SK-N-SH treated with all-trans-retinoic acid at 6 μM for 48 hours (cell line): ENCODE data around the gene RCBTB1.

Source experiments
- ATAC-seq: fragments of 200-7000 bp; cut with Tn5 transposase; 3 replicates; pipeline ENCODE4 v1.9.1; 2020; ENCODE audit warnings: mild to moderate bottlenecking, moderate library complexity
- ARNTL ChIP-seq: fragments of 450-650 bp; formaldehyde crosslinking; IDR thresholded peaks from 2 replicates; pipeline ENCODE4 v1.5.0; 2020; ENCODE audit warnings: low read depth, mild to moderate bottlenecking, moderate library complexity, borderline replicate concordance
- BACH2 ChIP-seq: fragments of 250-450 bp; sonication (Bioruptor Pico); IDR thresholded peaks from 2 replicates; pipeline ENCODE4 v1.9.0; 2021; ENCODE audit warnings: mild to moderate bottlenecking, borderline replicate concordance
- CSDC2 ChIP-seq: fragments of 250-450 bp; sonication (Bioruptor Pico); IDR thresholded peaks from 2 replicates; pipeline ENCODE4 v1.5.0; 2020; ENCODE audit warnings: mild to moderate bottlenecking, moderate library complexity
- ESRRG ChIP-seq: fragments of 250-450 bp; sonication (Bioruptor Pico); IDR thresholded peaks from 2 replicates; pipeline ENCODE4 v1.6.1; 2021; ENCODE audit warnings: mild to moderate bottlenecking
- GLIS3 ChIP-seq: fragments of 250-450 bp; sonication (Bioruptor Pico); IDR thresholded peaks from 2 replicates; pipeline ENCODE4 v1.5.0; 2020; ENCODE audit warnings: mild to moderate bottlenecking, moderate library complexity
- ISL1 ChIP-seq: fragments of 250-450 bp; sonication (Bioruptor Pico); IDR thresholded peaks from 2 replicates; pipeline ENCODE4 v2.1.2; 2022; ENCODE audit warnings: mild to moderate bottlenecking, moderate library complexity
- OSR1 ChIP-seq: fragments of 250-450 bp; sonication (Bioruptor Pico); IDR thresholded peaks from 2 replicates; pipeline ENCODE4 v1.8.0; 2022; ENCODE audit warnings: moderate library complexity, mild to moderate bottlenecking, inconsistent platforms
- PPARA ChIP-seq: fragments of 250-450 bp; sonication (Bioruptor Pico); IDR thresholded peaks from 2 replicates; pipeline ENCODE4 v1.5.0; 2020; ENCODE audit warnings: mild to moderate bottlenecking, borderline replicate concordance
- RARB ChIP-seq: fragments of 250-450 bp; sonication (Bioruptor Pico); IDR thresholded peaks from 2 replicates; pipeline ENCODE4 v1.8.0; 2021; ENCODE audit warnings: mild to moderate bottlenecking, moderate library complexity
- SNAI2 ChIP-seq: fragments of 250-450 bp; sonication (Bioruptor Pico); IDR thresholded peaks from 2 replicates; pipeline ENCODE4 v1.5.0; 2020; ENCODE audit warnings: mild to moderate bottlenecking, moderate library complexity
- TCF4 ChIP-seq: fragments of 250-450 bp; sonication (Bioruptor Pico); IDR thresholded peaks from 2 replicates; pipeline ENCODE4 v1.8.0; 2021; ENCODE audit warnings: mild to moderate bottlenecking, moderate library complexity, borderline replicate concordance
- TOX ChIP-seq: fragments of 250-450 bp; sonication (Bioruptor Pico); IDR thresholded peaks from 2 replicates; pipeline ENCODE4 v1.8.0; 2021; ENCODE audit warnings: mild to moderate bottlenecking, moderate library complexity, borderline replicate concordance
- ZC3H10 ChIP-seq: fragments of 250-450 bp; sonication (Bioruptor Pico); IDR thresholded peaks from 2 replicates; pipeline ENCODE4 v1.5.1; 2021; ENCODE audit warnings: mild to moderate bottlenecking, moderate library complexity
- ZFP30 ChIP-seq: fragments of 450-650 bp; formaldehyde crosslinking; IDR thresholded peaks from 2 replicates; pipeline ENCODE4 v1.5.0; 2022; ENCODE audit warnings: mild to moderate bottlenecking, moderate library complexity
- ZNF565 ChIP-seq: fragments of 450-650 bp; formaldehyde crosslinking; conservative IDR thresholded peaks from 2 replicates; pipeline ENCODE4 v1.5.0; 2020; ENCODE audit warnings: low read depth, mild to moderate bottlenecking, moderate library complexity
- ZNF70 ChIP-seq: fragments of 450-650 bp; formaldehyde crosslinking; IDR thresholded peaks from 2 replicates; pipeline ENCODE4 v1.5.0; 2020; ENCODE audit warnings: mild to moderate bottlenecking, moderate library complexity
- ZNF8 ChIP-seq: fragments of 450-650 bp; formaldehyde crosslinking; IDR thresholded peaks from 2 replicates; pipeline ENCODE4 v1.5.0; 2020; ENCODE audit warnings: mild to moderate bottlenecking, moderate library complexity
- TF ChIP-seq, protein P1 (sequence below): fragments of 250-450 bp; sonication (Bioruptor Pico); IDR thresholded peaks from 2 replicates; pipeline ENCODE4 v1.5.1; 2020; ENCODE audit warnings: low read depth, mild to moderate bottlenecking, moderate library complexity
- TF ChIP-seq, protein P2 (sequence below): fragments of 250-450 bp; sonication (Bioruptor Pico); IDR thresholded peaks from 2 replicates; pipeline ENCODE4 v1.5.0; 2020; ENCODE audit warnings: mild to moderate bottlenecking, moderate library complexity
- TF ChIP-seq, protein P3 (sequence below): fragments of 250-450 bp; sonication (Bioruptor Pico); IDR thresholded peaks from 2 replicates; pipeline ENCODE4 v1.5.1; 2021; ENCODE audit warnings: mild to moderate bottlenecking, moderate library complexity
- TF ChIP-seq, protein P4 (sequence below): fragments of 250-450 bp; sonication (Bioruptor Pico); IDR thresholded peaks from 2 replicates; pipeline ENCODE4 v1.8.0; 2021; ENCODE audit warnings: low read depth, mild to moderate bottlenecking, moderate library complexity, borderline replicate concordance

Gene RCBTB1

DNA sequence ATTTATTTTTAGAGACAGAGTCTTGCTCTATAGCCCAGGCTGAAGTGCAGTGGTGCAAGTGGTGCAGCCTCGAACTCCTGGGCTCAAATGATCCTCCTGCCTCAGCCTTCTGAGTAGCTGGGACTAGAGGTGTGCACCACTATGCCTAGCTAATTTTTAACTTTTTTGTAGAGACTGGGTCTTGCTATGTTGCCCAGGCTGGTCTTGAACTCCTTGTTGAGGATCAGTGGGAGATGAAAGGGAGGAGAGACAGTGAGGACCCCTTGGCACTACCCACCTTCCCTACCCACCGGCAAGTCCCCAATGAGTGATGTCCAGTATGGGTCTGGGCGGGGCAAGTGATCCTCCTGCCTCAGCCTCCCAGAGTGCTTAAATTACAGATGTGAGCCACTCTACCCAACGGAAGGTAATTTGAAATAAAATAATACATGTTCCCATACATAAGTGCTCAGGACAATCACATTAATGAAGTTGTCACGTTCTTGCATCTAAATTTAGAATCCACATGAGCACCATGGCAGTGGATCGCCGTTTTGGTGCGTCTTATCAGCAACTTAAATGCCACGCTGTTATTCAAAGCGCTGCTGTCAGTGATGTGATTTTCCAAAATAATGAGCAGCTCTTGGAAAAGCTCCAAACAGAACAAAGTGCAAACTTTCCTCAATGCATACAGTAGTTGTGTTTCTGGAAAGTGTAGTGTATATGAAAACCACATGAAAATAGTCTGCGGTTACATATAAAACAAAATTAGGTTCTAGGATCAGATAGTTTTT is 37.0 kb upstream of the RCBTB1 start:
- no peak for ATAC-seq
- TF ChIP-seq ISL1 (CRISPR knock-in tag) (no peak), ARNTL (CRISPR knock-in tag) (no peak)
- TF ChIP-seq, protein P1, sequence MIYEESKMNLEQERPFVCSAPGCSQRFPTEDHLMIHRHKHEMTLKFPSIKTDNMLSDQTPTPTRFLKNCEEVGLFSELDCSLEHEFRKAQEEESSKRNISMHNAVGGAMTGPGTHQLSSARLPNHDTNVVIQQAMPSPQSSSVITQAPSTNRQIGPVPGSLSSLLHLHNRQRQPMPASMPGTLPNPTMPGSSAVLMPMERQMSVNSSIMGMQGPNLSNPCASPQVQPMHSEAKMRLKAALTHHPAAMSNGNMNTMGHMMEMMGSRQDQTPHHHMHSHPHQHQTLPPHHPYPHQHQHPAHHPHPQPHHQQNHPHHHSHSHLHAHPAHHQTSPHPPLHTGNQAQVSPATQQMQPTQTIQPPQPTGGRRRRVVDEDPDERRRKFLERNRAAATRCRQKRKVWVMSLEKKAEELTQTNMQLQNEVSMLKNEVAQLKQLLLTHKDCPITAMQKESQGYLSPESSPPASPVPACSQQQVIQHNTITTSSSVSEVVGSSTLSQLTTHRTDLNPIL: no peak

DNA sequence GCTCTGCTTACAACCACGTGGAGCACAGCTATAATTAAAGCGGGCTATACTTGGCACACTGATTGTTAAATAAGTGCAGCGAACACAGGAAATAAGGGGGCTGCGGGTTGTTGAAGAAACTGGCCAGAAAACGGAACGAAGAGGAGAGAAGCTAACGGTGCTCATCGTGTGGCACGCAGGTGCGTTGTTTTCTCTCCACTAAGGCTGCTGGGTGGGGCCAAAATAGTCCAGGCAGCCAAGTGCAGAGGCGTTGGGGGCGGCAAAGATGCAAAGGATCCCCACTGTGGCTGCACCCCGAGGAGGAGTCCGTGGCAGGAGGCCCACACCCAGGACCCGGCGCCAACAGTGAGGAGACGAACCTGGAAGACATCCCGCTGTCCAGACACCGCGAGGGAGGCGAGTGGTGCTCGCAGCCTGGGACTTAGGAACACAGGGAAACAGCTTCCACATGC is 34.8 kb upstream of the RCBTB1 start:
- TF ChIP-seq ZNF565 (CRISPR knock-in tag) (no peak), ZC3H10 (CRISPR knock-in tag) (no peak), ZNF8 (CRISPR knock-in tag) (no peak), BACH2 (CRISPR knock-in tag) (no peak), ARNTL (CRISPR knock-in tag) (no peak), ESRRG (no peak), ZNF70 (CRISPR knock-in tag) (no peak), SNAI2 (CRISPR knock-in tag) (no peak), TCF4 (CRISPR knock-in tag) (no peak), ZFP30 (CRISPR knock-in tag) (no peak), OSR1 (no peak), CSDC2 (CRISPR knock-in tag) (no peak)
- TF ChIP-seq, protein P2, sequence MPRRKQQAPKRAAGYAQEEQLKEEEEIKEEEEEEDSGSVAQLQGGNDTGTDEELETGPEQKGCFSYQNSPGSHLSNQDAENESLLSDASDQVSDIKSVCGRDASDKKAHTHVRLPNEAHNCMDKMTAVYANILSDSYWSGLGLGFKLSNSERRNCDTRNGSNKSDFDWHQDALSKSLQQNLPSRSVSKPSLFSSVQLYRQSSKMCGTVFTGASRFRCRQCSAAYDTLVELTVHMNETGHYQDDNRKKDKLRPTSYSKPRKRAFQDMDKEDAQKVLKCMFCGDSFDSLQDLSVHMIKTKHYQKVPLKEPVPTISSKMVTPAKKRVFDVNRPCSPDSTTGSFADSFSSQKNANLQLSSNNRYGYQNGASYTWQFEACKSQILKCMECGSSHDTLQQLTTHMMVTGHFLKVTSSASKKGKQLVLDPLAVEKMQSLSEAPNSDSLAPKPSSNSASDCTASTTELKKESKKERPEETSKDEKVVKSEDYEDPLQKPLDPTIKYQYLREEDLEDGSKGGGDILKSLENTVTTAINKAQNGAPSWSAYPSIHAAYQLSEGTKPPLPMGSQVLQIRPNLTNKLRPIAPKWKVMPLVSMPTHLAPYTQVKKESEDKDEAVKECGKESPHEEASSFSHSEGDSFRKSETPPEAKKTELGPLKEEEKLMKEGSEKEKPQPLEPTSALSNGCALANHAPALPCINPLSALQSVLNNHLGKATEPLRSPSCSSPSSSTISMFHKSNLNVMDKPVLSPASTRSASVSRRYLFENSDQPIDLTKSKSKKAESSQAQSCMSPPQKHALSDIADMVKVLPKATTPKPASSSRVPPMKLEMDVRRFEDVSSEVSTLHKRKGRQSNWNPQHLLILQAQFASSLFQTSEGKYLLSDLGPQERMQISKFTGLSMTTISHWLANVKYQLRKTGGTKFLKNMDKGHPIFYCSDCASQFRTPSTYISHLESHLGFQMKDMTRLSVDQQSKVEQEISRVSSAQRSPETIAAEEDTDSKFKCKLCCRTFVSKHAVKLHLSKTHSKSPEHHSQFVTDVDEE: no peak
- TF ChIP-seq, protein P3, sequence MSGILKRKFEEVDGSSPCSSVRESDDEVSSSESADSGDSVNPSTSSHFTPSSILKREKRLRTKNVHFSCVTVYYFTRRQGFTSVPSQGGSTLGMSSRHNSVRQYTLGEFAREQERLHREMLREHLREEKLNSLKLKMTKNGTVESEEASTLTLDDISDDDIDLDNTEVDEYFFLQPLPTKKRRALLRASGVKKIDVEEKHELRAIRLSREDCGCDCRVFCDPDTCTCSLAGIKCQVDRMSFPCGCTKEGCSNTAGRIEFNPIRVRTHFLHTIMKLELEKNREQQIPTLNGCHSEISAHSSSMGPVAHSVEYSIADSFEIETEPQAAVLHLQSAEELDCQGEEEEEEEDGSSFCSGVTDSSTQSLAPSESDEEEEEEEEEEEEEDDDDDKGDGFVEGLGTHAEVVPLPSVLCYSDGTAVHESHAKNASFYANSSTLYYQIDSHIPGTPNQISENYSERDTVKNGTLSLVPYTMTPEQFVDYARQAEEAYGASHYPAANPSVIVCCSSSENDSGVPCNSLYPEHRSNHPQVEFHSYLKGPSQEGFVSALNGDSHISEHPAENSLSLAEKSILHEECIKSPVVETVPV: no peak
- ATAC-seq: no peak

DNA sequence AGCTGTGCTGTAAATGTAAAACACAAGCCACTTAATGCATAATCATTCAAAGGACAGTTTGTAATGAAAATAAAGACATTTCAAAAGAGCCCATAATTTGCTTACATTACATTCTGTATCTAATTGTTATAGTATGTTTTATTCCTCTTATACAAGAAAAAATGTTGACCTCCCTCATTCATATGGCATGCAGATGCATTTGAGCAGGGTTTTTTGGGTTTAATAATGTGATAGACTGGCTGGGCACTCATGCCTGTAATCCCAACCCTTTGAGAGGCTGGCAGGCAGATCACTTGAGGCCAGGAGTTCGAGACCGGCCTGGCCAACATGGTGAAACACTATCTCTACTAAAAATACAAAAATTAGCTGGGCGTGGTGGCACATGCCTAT is 31.3 kb upstream of the RCBTB1 start:
- ATAC-seq: no peak; the same call in 2 of the 3 replicates
- TF ChIP-seq OSR1 (no peak), ISL1 (CRISPR knock-in tag) (no peak), TOX (no peak), ARNTL (CRISPR knock-in tag) (no peak), ZC3H10 (CRISPR knock-in tag) (no peak), CSDC2 (CRISPR knock-in tag) (no peak), SNAI2 (CRISPR knock-in tag) (no peak), ZFP30 (CRISPR knock-in tag) (no peak), GLIS3 (CRISPR knock-in tag) (no peak), RARB (CRISPR knock-in tag) (no peak), PPARA (CRISPR knock-in tag) (no peak), TCF4 (CRISPR knock-in tag) (no peak)
- TF ChIP-seq, protein P4, sequence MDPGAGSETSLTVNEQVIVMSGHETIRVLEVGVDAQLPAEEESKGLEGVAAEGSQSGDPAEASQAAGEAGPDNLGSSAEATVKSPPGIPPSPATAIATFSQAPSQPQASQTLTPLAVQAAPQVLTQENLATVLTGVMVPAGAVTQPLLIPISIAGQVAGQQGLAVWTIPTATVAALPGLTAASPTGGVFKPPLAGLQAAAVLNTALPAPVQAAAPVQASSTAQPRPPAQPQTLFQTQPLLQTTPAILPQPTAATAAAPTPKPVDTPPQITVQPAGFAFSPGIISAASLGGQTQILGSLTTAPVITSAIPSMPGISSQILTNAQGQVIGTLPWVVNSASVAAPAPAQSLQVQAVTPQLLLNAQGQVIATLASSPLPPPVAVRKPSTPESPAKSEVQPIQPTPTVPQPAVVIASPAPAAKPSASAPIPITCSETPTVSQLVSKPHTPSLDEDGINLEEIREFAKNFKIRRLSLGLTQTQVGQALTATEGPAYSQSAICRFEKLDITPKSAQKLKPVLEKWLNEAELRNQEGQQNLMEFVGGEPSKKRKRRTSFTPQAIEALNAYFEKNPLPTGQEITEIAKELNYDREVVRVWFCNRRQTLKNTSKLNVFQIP (CRISPR knock-in tag): no peak
- TF ChIP-seq, protein P2: no peak
- TF ChIP-seq, protein P3: no peak
- TF ChIP-seq, protein P1: no peak
